Activated naive CD4-positive, alpha-beta T cell treated with anti-CD3 and anti-CD28 coated beads for 36 hours (primary cell): ENCODE measurements around the gene C11orf42. TPM values are rescaled to one million over a fixed set of nuclear protein-coding genes. Genes with fewer than 3 reads are reported as not detected.

Experiments
- CTCF ChIA-PET: fragments of 350-600 bp; sonication (Branson Sonifier 250); formaldehyde crosslinking; loops from one replicate; lab custom pipeline; 2021; ENCODE audit warnings: antibody characterized with exemption; lab: Charles Lee
- DNase-seq: peaks from one replicate; pipeline ENCODE4 v3.0.0-alpha.2; 2020
- H3K27ac Mint-ChIP-seq: one replicate; pipeline ENCODE4 v1.8.0; 2021; ENCODE audit warnings: mild to moderate bottlenecking, mixed read lengths
- H3K27me3 Mint-ChIP-seq: one replicate; pipeline ENCODE4 v1.8.0; 2021; ENCODE audit warnings: low read depth, mixed read lengths
- H3K36me3 Mint-ChIP-seq: one replicate; pipeline ENCODE4 v1.8.0; 2021; ENCODE audit warnings: low read depth, mixed read lengths
- H3K4me1 Mint-ChIP-seq: one replicate; pipeline ENCODE4 v1.8.0; 2021; ENCODE audit warnings: low read depth, mixed read lengths
- H3K4me3 Mint-ChIP-seq: one replicate; pipeline ENCODE4 v1.8.0; 2021; ENCODE audit warnings: mild to moderate bottlenecking, moderate library complexity, mixed read lengths
- H3K9me3 Mint-ChIP-seq: one replicate; pipeline ENCODE4 v1.8.0; 2021; ENCODE audit warnings: mixed read lengths
- intact Hi-C: fragments of 100-400 bp; cut with micrococcal nuclease; formaldehyde crosslinking; loops from one replicate; pipeline ENCODE4 v1.15.1; 2023
- total RNA-seq, 2 experiments: library from RNA; stranded (reverse); gene quantifications; one replicate each; pipeline ENCODE4 v1.2.3, GENCODE V29; 2021

Gene C11orf42, protein sequence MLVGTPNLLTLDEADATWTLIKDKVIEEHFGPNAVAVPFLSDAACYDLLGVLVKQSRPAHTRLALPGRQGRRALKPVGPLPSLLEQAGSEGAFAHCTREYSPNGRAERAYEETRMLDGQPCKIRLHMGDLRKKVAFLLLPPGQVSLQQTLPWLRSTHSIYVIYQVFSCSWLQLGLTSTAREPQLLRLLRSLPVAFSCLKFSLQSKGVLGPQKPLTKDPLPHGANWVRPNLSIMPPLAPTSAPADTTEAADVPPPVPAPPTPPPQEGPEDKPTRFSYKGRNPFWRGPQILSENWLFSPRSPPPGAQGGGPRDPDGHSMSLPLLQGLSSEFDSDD
- not detected for total RNA-seq

DNA sequence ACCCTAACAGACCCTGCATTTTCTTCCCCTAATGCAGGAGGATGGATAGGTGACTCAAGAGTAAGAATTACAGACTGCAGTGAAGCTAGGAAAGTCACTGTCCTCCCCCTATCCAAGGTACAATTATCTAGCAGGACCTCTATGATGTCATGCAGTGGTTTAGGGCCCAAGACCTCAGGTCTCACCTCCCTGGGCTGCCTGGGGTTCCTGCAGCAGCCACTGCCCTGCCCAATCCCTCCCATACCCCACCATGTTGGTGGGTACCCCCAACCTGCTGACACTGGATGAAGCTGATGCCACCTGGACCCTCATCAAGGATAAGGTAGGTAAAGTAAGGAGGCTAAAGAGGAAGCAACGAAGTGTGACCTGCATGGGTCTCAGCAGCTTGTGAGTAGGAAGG lies at the start of gene C11orf42:
Gene C11orf42 (plus strand): TSS at position 192 of the 400 bp plus-strand sequence. CDS start 59 bp downstream, at position 251.
- peaks cover 6% of the 10 kb centered on the region for H3K36me3 Mint-ChIP-seq
- H3K4me1 Mint-ChIP-seq, result peaks cover 16% of the 10 kb centered on the region
- H3K4me3 Mint-ChIP-seq, result no peak within 1 kb of the TSS
- intact Hi-C loops, result no loop called here
- H3K9me3 Mint-ChIP-seq, result no peaks in the 10 kb centered on the region
- no peaks in the 10 kb centered on the region for H3K27me3 Mint-ChIP-seq
- no peak within 1 kb of the TSS for H3K27ac Mint-ChIP-seq
- CTCF ChIA-PET, result interaction anchor here (1.3 to 2.1 kb wide), 2 partner anchors 46 to 110 kb away, joined by 3 to 4 read pairs; no protein-coding TSS in a partner anchor
- no peak for DNase-seq

DNA sequence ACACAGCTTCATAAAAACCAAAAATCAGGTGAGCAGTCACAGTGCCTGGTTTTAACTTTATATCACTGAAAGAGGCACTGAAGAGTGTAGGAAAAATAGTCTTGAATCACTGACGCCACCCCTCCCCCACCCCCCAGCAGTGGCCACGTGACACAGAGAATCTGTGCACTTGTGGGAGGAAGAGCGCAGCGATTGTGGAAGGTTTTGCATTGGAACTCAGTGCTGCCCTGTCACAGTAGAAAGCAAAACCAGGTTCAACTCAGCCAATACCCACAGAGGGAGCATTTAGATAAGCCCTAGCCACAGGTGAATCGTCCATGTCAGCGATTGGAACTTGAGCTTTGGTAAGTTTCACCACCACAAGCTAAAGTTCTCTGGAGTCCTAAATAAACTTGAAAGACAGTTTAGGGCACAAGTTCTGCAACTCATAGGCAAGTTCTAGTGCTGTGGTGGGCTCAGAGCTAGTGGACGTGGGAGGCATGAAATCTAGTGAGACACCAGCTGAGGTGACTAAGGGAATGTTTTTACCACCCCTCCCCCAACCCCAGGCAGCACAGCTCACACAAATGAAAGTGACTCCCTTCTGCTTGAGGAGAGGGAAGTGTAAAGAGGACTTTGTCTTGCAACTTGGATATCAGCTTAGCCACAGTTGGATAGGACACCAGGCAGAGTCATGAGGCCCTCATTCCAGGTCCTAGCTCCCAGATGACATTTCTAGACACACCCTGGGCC lies 48.6 kb upstream of the C11orf42 start:
- Mint-ChIP-seq H3K4me3 (no peak overlapping the region), H3K27me3 (peaks cover 2% of the 10 kb centered on the region), H3K4me1 (no peaks in the 10 kb centered on the region), H3K27ac (no peak overlapping the region), H3K36me3 (no peaks in the 10 kb centered on the region), H3K9me3 (no peaks in the 10 kb centered on the region)
- no peak for DNase-seq
- CTCF ChIA-PET, result no interaction called here
- intact Hi-C loops, result no loop called here

DNA sequence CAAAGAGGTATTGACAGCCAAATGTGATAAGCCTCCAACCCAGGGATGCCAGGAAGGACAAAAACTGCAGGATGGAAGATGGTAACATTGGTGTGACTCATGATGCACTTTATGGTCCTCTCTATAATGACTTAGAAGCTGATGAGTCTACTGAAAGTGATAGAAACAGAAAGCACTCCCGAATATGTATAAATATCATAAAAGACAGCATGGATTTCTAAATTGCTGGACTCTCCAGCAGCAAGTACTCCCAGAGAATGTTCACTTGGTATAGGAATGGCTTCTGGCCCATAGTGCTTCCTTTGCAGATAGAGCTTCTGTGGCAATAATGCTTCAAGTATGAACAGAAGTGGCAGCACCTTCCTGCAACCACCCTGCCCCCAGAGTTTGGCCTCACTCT lies 35.1 kb upstream of the C11orf42 start, which contains the start of gene OR52B2:
Gene OR52B2 (minus strand): TSS at position 101 of the 400 bp plus-strand sequence. CDS start 0 bp downstream, at position 101.
- DNase-seq, result no peak
- no peak within 1 kb of the TSS for H3K27ac Mint-ChIP-seq
- H3K4me3 Mint-ChIP-seq, result no peak within 1 kb of the TSS
- H3K27me3 Mint-ChIP-seq, result peaks cover 3% of the 10 kb centered on the region
- no peaks in the 10 kb centered on the region for H3K36me3 Mint-ChIP-seq
- no peaks in the 10 kb centered on the region for H3K4me1 Mint-ChIP-seq
- CTCF ChIA-PET, result no interaction called here
- intact Hi-C loops, result no loop called here
- peaks cover 2% of the 10 kb centered on the region for H3K9me3 Mint-ChIP-seq

DNA sequence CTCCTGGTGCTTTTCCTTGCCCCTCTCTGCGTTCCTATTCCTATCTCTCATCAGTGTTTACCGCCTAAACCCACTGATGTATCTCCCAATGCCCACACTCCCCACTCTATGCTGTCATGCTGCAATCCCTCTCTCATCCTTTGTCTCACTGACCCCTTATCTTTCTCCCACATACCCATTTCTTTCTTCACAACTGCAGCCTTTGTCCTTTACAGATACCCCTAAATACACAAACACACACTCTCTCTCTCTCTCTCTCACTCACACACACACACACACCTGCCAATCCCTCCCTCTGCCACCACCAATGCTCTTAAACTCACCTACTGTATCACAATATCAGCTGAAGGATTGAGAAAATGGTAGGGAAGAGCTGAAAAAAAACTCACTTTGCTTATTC lies 29.9 kb upstream of the C11orf42 start:
- DNase-seq, result no peak
- Mint-ChIP-seq H3K9me3 (no peaks in the 10 kb centered on the region), H3K36me3 (no peaks in the 10 kb centered on the region), H3K4me1 (no peaks in the 10 kb centered on the region), H3K4me3 (no peak overlapping the region), H3K27ac (no peak overlapping the region), H3K27me3 (peaks cover 3% of the 10 kb centered on the region)
- CTCF ChIA-PET, result interaction anchor here (0.6 kb wide), 2 partner anchors 11 to 212 kb away, joined by 3 read pairs; no protein-coding TSS in a partner anchor
- intact Hi-C loops, result no loop called here

DNA sequence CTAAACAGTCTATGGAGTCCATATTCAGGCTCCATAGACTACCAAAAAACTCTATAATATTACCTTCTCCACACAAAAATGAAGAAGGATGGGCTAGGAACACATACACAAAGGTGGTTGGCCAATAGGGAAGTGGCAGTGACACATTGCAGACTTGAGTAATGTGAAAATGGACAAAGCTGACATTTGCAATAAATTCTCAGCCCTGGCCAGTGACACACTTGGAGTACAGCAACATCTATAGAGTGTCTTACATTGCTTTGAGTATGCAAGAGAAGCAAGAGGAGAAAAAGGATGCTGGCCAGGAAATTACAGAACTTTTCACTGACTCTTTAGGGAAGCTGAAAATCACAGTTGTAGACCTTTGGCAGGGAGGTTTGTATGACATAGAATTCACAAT lies 13.6 kb upstream of the C11orf42 start:
- Mint-ChIP-seq H3K4me1 (no peaks in the 10 kb centered on the region), H3K36me3 (no peaks in the 10 kb centered on the region), H3K27ac (no peak overlapping the region), H3K27me3 (no peaks in the 10 kb centered on the region), H3K9me3 (no peaks in the 10 kb centered on the region), H3K4me3 (no peak overlapping the region)
- CTCF ChIA-PET, result interaction anchor here (0.7 kb wide), 1 partner anchor 26 kb away, joined by 3 read pairs; no protein-coding TSS in a partner anchor
- intact Hi-C loops, result no loop called here
- no peak for DNase-seq

DNA sequence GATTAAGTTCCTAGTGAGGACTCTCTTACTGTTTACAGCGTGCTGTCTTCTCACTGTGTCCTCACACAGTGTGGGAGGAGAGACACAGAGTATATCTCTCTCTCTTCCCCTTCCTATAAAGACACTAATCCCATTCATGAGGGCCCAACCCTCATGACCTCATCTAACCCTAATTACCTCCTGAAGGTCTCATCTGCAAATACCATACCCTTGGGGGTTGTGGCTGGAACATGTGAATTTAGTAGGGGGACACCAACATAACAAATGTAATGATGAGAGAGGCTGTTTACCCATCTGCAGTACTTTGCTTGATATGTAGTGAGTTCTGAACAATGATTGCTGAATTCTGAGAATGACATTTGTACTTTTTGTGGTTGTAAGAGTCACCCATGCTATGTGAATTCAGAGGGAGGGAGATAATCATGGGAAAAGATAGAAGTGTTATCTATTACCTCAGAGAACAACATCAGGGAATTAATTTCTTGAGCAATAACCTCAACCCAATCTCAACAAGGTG lies 11.2 kb upstream of the C11orf42 start:
- no peaks in the 10 kb centered on the region for H3K4me1 Mint-ChIP-seq
- no peak for DNase-seq
- CTCF ChIA-PET, result no interaction called here
- no peaks in the 10 kb centered on the region for H3K27me3 Mint-ChIP-seq
- intact Hi-C loops, result no loop called here
- H3K27ac Mint-ChIP-seq, result no peak overlapping the region
- H3K36me3 Mint-ChIP-seq, result no peaks in the 10 kb centered on the region
- H3K9me3 Mint-ChIP-seq, result no peaks in the 10 kb centered on the region
- no peak overlapping the region for H3K4me3 Mint-ChIP-seq

DNA sequence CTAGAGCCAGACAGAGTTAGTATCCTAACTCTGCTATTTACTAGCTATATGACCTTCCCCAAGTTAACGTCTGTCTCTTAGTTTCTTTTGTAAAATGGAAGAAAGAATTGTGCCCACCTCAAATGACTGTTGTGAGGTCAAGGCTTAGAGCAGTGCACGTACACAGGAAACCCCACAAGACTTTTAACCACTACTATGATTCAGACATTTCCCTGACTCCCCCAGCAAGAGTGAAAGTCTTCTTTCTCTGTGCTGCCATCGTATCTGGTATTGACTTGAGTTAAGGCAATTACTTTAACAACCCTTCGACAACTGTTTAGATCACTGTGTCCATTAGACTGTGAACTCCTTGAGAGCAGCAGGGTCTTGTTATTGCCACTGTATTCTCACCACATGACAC lies 9.0 kb upstream of the C11orf42 start:
- Mint-ChIP-seq H3K27me3 (no peaks in the 10 kb centered on the region), H3K27ac (no peak overlapping the region), H3K36me3 (no peaks in the 10 kb centered on the region), H3K4me3 (no peak overlapping the region), H3K4me1 (no peaks in the 10 kb centered on the region), H3K9me3 (no peaks in the 10 kb centered on the region)
- intact Hi-C loops, result no loop called here
- CTCF ChIA-PET, result no interaction called here
- DNase-seq, result no peak

DNA sequence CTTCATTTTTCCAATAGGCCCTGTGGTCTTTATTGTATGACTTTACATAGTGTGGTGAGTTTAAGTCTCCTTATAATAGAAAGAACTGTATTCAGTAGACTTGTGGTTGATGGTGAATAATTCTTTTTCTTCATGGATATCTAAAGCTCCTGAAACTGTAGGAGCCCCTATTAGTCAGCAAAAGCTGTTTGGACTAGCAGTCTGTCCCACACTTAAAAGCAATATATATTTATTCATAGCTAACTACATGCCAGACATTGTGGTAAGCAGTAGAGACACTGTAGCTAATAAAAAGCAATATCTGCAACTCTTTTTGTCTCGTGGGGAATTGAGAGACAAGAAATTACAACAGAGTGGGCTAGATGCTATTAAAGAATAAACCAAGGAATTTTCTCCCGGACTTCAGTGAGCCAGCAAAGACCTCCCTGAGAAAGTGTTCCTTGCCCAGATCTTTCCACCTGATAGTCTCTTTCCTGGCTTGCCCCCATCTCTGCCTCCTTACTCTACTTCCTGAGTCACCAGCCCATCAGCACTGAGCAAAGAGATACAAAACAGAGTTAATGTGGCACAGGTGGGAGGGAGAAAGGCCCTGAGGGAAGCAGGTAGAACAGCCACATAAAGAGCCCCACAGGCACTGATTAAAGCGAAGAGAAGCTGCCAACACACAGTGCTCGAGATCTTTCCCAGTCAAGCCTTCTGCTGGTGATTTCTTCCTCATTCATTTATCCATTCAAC lies 7.7 kb upstream of the C11orf42 start:
- Mint-ChIP-seq H3K4me1 (no peaks in the 10 kb centered on the region), H3K27me3 (no peaks in the 10 kb centered on the region), H3K36me3 (no peaks in the 10 kb centered on the region), H3K9me3 (no peaks in the 10 kb centered on the region), H3K4me3 (no peak overlapping the region), H3K27ac (no peak overlapping the region)
- CTCF ChIA-PET, result interaction anchor here (0.7 kb wide), 1 partner anchor 54 kb away, joined by 3 read pairs; no protein-coding TSS in a partner anchor
- DNase-seq, result no peak
- intact Hi-C loops, result no loop called here

DNA sequence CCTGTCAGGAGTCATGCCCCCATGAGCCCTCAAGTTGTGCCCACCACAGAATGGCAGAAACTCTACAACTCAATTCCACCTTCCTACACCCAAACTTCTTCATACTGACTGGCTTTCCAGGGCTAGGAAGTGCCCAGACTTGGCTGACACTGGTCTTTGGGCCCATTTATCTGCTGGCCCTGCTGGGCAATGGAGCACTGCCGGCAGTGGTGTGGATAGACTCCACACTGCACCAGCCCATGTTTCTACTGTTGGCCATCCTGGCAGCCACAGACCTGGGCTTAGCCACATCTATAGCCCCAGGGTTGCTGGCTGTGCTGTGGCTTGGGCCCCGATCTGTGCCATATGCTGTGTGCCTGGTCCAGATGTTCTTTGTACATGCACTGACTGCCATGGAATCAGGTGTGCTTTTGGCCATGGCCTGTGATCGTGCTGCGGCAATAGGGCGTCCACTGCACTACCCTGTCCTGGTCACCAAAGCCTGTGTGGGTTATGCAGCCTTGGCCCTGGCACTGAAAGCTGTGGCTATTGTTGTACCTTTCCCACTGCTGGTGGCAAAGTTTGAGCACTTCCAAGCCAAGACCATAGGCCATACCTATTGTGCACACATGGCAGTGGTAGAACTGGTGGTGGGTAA lies 6.1 kb upstream of the C11orf42 start, which contains the start of gene OR52W1:
Gene OR52W1 (plus strand): TSS at position 51 of the 637 bp plus-strand sequence. CDS start 0 bp downstream, at position 51.
- Mint-ChIP-seq H3K9me3 (no peaks in the 10 kb centered on the region), H3K4me1 (peaks cover 12% of the 10 kb centered on the region), H3K27me3 (no peaks in the 10 kb centered on the region), H3K4me3 (no peak within 1 kb of the TSS), H3K36me3 (no peaks in the 10 kb centered on the region), H3K27ac (no peak within 1 kb of the TSS)
- no peak for DNase-seq
- CTCF ChIA-PET, result no interaction called here
- intact Hi-C loops, result no loop called here

DNA sequence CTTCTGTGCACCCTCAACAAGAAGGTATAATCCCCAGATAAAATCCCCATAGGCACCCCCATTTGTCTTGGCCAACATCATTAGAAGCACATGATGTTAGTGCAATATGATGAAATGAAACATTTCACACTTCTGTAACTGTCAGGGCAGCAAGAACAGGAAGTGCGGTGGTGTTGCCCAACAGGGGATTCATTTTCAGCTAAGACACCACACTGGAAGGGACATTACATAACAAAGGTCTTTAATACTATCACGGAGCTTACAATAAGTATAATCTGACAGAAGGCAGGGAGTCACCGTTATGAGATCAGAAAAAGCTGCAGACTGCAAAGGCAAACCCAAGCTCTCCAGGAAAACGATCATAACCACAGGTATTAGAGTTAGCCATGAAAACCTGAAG lies 4.4 kb upstream of the C11orf42 start:
- no peak overlapping the region for H3K27ac Mint-ChIP-seq
- intact Hi-C loops, result no loop called here
- no peaks in the 10 kb centered on the region for H3K27me3 Mint-ChIP-seq
- peaks cover 2% of the 10 kb centered on the region for H3K36me3 Mint-ChIP-seq
- CTCF ChIA-PET, result no interaction called here
- peaks cover 16% of the 10 kb centered on the region for H3K4me1 Mint-ChIP-seq
- H3K9me3 Mint-ChIP-seq, result no peaks in the 10 kb centered on the region
- no peak overlapping the region for H3K4me3 Mint-ChIP-seq
- DNase-seq, result no peak

DNA sequence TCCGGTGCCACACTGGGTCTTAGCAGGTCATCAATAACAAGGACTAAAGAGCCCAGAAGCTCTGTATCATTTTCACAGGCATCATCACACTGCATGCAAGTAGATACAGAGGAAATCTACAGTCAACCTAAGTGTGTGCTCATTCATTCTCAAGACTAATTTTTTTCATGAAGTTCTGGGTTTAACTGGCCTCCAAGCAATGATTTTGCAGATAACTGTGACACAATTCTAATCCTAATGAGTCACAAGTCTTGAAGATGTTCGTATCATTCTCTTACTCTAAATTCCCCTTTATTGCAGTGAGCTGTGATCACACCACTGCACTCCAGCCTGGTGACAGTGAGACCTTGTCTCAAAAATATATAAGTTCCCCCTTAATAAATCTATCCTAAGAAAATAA lies 3.9 kb upstream of the C11orf42 start:
- no peak overlapping the region for H3K4me3 Mint-ChIP-seq
- H3K36me3 Mint-ChIP-seq, result peaks cover 2% of the 10 kb centered on the region
- no peaks in the 10 kb centered on the region for H3K27me3 Mint-ChIP-seq
- CTCF ChIA-PET, result no interaction called here
- intact Hi-C loops, result no loop called here
- no peak for DNase-seq
- peaks cover 16% of the 10 kb centered on the region for H3K4me1 Mint-ChIP-seq
- H3K9me3 Mint-ChIP-seq, result no peaks in the 10 kb centered on the region
- H3K27ac Mint-ChIP-seq, result no peak overlapping the region
